HG03280 (cell line): ENCODE data around the gene C2orf69.

Experiments
- ATAC-seq: cut with Tn5 transposase; IDR thresholded peaks from one replicate; pipeline ENCODE4 v1.9.1; 2021; ENCODE audit warnings: mild to moderate bottlenecking, moderate library complexity; ENCODE audit not compliant: unreplicated experiment

The C2orf69 gene

DNA sequence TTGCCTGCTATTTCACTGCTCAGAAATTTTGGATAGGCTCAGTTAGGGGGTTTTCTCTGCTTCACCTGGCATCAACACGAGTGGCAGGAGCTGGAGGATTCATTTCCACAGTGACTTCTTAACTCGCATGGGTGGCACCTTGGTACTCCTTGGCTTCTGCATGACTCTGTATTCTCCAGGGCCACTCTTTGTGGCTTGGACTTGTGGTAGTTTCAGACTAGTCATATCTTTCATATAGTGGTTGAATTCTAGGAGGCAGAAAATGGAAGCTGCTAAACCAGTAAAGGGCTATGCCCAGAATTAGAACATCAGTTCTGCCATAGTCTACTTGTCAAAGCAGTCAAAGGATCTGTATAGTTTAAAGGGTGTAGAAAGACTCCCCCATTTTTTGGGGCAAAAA is 51.1 kb downstream of the C2orf69 start:
- ATAC-seq, result no peak

- no peak for ATAC-seq
Observed at GRCh38 chr2:199966405-199966804, 55.3 kb downstream of the C2orf69 start.

DNA sequence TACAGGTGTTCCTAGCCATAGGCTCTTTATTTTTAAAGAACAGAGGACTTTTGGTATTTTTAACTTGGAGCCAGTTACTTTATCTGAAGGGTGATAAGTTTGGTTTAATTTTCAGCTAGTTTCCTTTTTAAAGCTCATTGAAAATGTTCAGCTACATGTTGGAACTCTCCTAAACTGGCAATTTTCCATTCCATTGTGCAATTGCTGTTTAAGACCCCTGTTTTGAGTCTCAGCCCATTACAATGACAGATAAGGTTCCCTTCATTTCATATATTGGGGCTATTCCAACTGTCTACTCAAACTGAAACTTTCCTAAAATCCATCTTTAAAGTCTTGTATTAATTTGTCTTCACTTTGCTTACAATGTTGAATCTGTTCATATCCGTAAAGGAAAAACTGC is 55.9 kb downstream of the C2orf69 start:
- ATAC-seq, result no peak

DNA sequence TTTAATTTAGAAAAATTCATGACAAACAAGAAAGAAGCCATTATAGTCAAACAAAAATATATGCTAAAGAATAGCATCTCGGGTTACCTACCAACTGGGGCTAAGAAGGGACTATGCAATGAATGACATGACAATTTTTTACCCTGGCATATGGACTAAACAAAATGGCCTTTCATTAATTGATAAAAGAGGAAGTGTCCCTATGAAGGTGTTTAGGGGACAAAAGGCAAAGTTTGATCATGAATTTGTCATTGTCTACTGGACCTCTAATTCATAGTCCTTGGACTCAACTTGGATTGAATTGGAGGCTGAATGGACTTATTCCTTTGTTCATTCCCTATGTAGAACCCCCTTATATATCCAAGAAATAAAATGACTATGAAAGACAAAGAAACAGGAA is 57.0 kb downstream of the C2orf69 start:
- no peak for ATAC-seq

DNA sequence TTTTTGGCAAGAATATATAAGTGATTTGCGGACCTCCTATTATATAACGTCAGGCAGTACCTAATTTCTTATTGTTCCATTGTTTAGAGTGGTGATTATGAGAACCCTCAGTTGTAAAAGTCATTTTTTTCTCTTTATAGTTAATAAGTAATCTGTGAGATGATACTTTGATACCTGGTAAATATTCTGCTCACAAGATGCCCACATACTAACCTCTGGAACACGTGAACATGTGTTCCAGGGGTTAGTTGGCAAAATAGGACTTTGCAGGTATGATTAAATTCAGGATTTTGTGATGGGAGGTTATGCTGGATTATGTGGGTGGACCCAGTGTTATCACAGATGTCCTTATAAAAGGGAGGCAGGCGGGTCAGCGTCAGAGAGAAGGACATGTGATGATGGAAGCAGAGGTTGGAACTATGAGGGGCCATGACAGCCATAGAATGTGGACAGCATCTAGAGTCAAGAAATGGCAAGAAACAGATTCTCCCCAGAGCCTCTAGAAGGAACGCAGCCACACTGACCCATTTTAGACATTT is 61.1 kb downstream of the C2orf69 start:
- ATAC-seq, result no peak

DNA sequence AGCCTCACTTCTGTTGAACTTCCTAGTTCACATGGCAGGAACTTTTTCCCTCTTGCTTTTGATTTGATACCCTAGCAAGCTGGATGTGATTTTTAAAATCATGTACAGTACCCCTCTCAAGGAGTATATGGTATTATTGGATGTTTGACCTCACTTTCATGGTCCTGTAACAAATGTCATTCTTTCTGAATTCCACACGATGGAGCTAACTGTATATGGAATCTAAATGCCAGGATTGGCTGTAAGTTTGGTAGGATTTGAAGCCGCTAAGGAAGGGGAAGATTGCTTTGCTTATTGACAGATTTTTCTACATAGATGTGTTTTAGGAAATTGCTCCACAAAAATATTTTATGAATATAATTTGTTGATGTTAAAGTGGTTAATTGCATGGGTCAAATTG is 62.6 kb downstream of the C2orf69 start:
- ATAC-seq, result no peak

- ATAC-seq, result no peak
Observed at GRCh38 chr2:199975273-199975895, 64.3 kb downstream of the C2orf69 start.
